Measurements from ENCODE around the gene ANGEL2. TPM values are rescaled to one million over a fixed set of nuclear protein-coding genes. Genes with fewer than 3 reads are reported as not detected.

Gene ANGEL2
- total and polyA plus RNA-seq, 2 of the 13 experiments (the other 11 are each of a cell fraction or from before 2014, with no cell fraction given) = 12.3 to 25.4 TPM

GRCh38 chr1:213051127-213051880 is 35.6 kb upstream of the ANGEL2 start, which contains the start of gene RPS6KC1 (continued):
- TF ChIP-seq, protein P1, sequence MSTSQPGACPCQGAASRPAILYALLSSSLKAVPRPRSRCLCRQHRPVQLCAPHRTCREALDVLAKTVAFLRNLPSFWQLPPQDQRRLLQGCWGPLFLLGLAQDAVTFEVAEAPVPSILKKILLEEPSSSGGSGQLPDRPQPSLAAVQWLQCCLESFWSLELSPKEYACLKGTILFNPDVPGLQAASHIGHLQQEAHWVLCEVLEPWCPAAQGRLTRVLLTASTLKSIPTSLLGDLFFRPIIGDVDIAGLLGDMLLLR (CRISPR knock-in tag; IDR thresholded peaks at IDR 0.05) = no peak; the same call in 1 of the 2 replicates
- TF ChIP-seq, protein P2, sequence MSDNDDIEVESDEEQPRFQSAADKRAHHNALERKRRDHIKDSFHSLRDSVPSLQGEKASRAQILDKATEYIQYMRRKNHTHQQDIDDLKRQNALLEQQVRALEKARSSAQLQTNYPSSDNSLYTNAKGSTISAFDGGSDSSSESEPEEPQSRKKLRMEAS (IDR thresholded peaks at IDR 0.05) = peak; percentile 80; the same call in 1 of the 2 replicates
- TF ChIP-seq KLF16 (CRISPR knock-in tag; IDR thresholded peaks at IDR 0.05) (peak in 1 of 2 experiments; percentile 81; a peak in 2 of 4 replicates), EZH2 (conservative IDR thresholded peaks at IDR 0.05; ENCODE audit: low read depth, low read length) (no peak), DPF2 (CRISPR knock-in tag; IDR thresholded peaks at IDR 0.05; ENCODE audit: borderline replicate concordance, low read depth) (no peak), NFYB (CRISPR knock-in tag; IDR thresholded peaks at IDR 0.05) (no peak), MBNL3 (CRISPR knock-in tag; conservative IDR thresholded peaks at IDR 0.05) (no peak), ELF1 (CRISPR knock-in tag; IDR thresholded peaks at IDR 0.05) (peak; percentile 71), ZFY (CRISPR knock-in tag; IDR thresholded peaks at IDR 0.05) (peak; percentile 53), ONECUT2 (CRISPR knock-in tag; IDR thresholded peaks at IDR 0.05) (no peak), DNMT1 (CRISPR knock-in tag; IDR thresholded peaks at IDR 0.05) (no peak; the same call in 1 of the 2 replicates), IKZF4 (CRISPR knock-in tag; IDR thresholded peaks at IDR 0.05; ENCODE audit: borderline replicate concordance, low read depth, not compliant biosample characterization) (no peak), CCAR2 (optimal IDR thresholded peaks at IDR 0.05; ENCODE audit: low read depth, low read length) (no peak), ZSCAN9 (CRISPR knock-in tag; IDR thresholded peaks at IDR 0.05; ENCODE audit: borderline replicate concordance) (no peak), ZNF773 (CRISPR knock-in tag; IDR thresholded peaks at IDR 0.05; ENCODE audit: borderline replicate concordance) (no peak), MEIS2 (CRISPR knock-in tag; IDR thresholded peaks at IDR 0.05) (peak; percentile 27; the same call in 1 of the 2 replicates), ZNF256 (CRISPR knock-in tag; conservative IDR thresholded peaks at IDR 0.05) (no peak), KLF11 (CRISPR knock-in tag; IDR thresholded peaks at IDR 0.05) (no peak), ZSCAN22 (CRISPR knock-in tag; IDR thresholded peaks at IDR 0.05) (0 out of 2 replicates have a peak, but pooled peaks have one; percentile 49)
- TF ChIP-seq, protein P3, sequence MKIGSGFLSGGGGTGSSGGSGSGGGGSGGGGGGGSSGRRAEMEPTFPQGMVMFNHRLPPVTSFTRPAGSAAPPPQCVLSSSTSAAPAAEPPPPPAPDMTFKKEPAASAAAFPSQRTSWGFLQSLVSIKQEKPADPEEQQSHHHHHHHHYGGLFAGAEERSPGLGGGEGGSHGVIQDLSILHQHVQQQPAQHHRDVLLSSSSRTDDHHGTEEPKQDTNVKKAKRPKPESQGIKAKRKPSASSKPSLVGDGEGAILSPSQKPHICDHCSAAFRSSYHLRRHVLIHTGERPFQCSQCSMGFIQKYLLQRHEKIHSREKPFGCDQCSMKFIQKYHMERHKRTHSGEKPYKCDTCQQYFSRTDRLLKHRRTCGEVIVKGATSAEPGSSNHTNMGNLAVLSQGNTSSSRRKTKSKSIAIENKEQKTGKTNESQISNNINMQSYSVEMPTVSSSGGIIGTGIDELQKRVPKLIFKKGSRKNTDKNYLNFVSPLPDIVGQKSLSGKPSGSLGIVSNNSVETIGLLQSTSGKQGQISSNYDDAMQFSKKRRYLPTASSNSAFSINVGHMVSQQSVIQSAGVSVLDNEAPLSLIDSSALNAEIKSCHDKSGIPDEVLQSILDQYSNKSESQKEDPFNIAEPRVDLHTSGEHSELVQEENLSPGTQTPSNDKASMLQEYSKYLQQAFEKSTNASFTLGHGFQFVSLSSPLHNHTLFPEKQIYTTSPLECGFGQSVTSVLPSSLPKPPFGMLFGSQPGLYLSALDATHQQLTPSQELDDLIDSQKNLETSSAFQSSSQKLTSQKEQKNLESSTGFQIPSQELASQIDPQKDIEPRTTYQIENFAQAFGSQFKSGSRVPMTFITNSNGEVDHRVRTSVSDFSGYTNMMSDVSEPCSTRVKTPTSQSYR (CRISPR knock-in tag; IDR thresholded peaks at IDR 0.05; ENCODE audit: borderline replicate concordance) = peak; percentile 84
- TF ChIP-seq, protein P4, sequence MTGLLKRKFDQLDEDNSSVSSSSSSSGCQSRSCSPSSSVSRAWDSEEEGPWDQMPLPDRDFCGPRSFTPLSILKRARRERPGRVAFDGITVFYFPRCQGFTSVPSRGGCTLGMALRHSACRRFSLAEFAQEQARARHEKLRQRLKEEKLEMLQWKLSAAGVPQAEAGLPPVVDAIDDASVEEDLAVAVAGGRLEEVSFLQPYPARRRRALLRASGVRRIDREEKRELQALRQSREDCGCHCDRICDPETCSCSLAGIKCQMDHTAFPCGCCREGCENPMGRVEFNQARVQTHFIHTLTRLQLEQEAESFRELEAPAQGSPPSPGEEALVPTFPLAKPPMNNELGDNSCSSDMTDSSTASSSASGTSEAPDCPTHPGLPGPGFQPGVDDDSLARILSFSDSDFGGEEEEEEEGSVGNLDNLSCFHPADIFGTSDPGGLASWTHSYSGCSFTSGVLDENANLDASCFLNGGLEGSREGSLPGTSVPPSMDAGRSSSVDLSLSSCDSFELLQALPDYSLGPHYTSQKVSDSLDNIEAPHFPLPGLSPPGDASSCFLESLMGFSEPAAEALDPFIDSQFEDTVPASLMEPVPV (CRISPR knock-in tag; IDR thresholded peaks at IDR 0.05) = peak; percentile 61; the same call in 1 of the 2 replicates
- TF ChIP-seq, protein P5, sequence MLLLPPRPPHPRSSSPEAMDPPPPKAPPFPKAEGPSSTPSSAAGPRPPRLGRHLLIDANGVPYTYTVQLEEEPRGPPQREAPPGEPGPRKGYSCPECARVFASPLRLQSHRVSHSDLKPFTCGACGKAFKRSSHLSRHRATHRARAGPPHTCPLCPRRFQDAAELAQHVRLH (CRISPR knock-in tag; IDR thresholded peaks at IDR 0.05; ENCODE audit: borderline replicate concordance, low read depth) = 0 out of 2 replicates have a peak, but pooled peaks have one; percentile 29
- TF ChIP-seq, protein P6, sequence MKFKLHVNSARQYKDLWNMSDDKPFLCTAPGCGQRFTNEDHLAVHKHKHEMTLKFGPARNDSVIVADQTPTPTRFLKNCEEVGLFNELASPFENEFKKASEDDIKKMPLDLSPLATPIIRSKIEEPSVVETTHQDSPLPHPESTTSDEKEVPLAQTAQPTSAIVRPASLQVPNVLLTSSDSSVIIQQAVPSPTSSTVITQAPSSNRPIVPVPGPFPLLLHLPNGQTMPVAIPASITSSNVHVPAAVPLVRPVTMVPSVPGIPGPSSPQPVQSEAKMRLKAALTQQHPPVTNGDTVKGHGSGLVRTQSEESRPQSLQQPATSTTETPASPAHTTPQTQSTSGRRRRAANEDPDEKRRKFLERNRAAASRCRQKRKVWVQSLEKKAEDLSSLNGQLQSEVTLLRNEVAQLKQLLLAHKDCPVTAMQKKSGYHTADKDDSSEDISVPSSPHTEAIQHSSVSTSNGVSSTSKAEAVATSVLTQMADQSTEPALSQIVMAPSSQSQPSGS (CRISPR knock-in tag; IDR thresholded peaks at IDR 0.05) = no peak; the same call in none of the 2 replicates

All from HepG2 (cell line).